GM19240 (cell line): ENCODE measurements around the gene HSD17B10.
"Not testable (repeated sequence)": the region's sequence is repeated elsewhere in the genome, so short reads cannot be mapped to it uniquely, and the experiment has no call there.

Source experiments
- DNase-seq: peaks from one replicate; pipeline ENCODE4 v3.0.0; 2011; ENCODE audit warnings: low spot score; ENCODE audit not compliant: insufficient read length

HSD17B10 gene

DNA sequence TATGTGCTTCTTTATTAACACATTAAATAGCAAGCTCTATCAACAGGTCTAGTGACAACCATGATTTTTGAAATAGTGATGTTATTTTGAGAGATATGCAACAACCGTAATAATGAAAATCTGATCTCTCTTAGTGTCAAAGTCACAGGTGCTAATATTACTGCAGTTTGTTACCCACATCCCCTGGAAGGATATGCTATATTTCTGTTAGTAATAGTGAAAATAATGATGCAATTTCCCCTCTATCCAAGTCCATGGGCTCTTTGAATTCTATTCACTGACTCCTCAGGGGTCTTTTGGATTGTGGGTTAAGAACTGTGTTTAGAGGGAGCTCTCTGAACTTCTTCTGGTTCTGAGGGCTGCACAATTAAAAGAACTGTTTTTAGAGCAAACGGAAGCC lies 3.0 kb upstream of the HSD17B10 start:
- no peak for DNase-seq

- peak; percentile 80 for DNase-seq
Measured at GRCh38 chrX:53435997-53436396, 1.8 kb upstream of the HSD17B10 start.

- no peak for DNase-seq
Measured at GRCh38 chrX:53430231-53430630, 3.9 kb downstream of the HSD17B10 start.

DNA sequence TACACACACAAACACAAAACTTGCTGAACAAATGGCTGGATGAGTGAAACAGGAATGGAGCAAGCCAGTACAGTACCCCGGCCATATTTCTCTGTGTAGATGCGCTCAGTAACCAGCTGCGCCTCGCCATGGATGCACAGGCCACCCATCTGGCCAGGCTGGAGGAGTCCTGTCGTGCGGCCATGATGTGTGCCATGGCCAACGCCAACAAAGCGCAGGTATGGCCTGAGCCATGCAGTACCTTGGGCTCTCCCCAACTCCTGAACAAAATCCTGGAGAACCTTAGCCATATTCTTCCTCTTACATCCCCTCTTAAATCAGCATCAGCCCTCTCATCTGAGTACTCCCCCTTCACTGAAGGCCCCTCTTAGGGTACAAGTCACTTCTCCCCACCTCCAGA lies 4.4 kb downstream of the HSD17B10 start:
- DNase-seq: no peak

GRCh38 chrX:53422861-53423306 lies 11.3 kb downstream of the HSD17B10 start, which contains the start of gene RIBC1:
Gene RIBC1 (plus strand): TSS chrX:53422873. CDS start chrX:53426277, 3,404 bp downstream.
- DNase-seq: no peak

DNA sequence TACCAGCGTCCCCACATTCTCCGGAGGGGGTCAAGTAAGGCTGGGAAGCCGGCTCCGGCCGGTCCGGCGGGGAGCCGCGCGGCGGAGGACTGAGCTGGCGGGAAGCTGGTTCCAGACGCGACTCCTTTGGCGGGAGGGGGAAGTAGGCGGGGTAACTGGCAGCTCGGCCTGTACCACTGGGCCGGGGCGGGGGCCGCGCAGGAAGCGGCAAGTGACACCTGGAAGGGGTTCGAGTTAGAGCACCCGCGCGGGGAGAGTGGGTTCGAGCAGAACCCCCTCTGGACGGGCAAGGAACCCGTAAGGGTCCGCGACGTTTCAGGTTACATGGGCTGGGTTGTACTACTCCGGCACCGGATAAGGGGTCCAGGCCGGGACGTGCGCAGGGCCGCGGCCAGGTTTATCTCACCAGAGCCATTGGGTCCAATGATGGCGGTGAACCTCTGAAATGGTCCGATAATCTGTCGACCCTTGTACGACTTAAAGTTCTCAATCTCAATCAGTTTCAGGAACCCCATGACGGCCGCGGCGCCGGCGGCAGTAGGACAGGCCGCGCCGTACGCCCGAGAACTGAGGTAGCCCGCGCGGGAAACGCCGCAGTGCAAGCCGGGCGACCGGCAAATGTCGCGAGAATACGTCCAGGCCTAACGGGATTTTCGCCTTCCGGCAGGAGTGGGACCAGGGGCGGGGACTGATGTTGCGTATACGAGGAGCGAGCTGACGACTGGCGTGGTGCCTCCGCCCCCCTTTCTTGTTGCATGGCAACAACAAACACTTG lies 11.9 kb downstream of the HSD17B10 start, which contains the start of gene SMC1A:
TSS of gene SMC1A (minus strand) at position 569 of the 775 bp plus-strand sequence. CDS start at position 515, 54 bp downstream.
- DNase-seq: peak; percentile 96

DNA sequence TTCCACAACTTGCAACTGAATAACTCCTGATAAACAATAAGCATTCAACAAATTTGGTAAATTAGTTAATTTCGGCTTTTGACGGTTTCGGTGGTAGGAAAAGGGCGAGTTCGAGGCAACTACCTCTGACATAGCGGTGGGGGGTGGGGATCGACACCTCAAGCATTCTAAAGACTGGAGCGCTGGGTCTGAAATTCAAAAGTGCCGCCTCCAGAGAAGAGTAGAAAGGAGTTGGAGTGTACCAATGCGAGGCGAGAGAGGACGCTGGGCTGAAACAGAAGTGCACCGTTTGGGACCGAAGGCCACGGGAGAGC lies 12.4 kb downstream of the HSD17B10 start:
- DNase-seq: peak; percentile 58

DNA sequence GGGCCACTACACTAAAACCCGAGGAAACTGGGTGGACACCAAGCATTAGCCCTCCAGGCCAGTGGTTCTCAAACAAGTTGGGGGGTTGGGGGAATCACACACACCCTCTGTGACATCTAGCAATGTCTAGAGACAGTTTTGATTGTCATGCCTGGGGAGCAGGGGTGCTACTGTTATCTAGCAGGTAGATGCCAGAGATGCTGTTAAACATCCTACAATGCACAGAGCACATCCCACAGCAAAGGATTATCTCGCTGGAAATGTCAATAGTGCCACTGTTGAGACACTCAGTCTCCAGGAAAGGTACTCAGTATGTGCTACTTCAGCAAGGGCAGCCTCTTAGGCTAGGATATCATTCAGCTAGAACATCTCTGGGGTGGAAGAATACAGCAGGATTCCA lies 13.0 kb downstream of the HSD17B10 start:
- DNase-seq: no peak

DNA sequence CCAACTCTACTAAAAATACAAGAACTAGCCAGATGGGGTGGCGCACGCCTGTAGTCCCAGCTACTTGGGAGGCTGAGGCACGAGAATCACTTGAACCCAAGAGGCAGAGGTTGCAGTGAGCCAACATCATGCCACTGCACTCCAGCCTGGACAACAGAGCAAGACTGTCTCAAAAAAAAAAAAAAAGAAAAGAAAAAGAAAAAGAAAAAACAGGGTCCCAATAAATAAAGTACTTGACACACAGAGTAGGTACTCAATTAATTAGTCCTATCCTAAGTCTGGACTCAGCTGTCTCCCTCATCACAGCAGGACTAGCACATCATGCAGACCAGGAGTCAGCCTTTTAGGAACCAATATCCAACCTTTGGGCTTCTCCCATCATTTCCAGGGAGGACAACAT lies 13.8 kb downstream of the HSD17B10 start:
- not testable (repeated sequence) for DNase-seq

GRCh38 chrX:53412446-53412845 lies 21.7 kb downstream of the HSD17B10 start:
- DNase-seq: no peak

- no peak for DNase-seq
Measured at GRCh38 chrX:53403535-53403934, 30.6 kb downstream of the HSD17B10 start.

DNA sequence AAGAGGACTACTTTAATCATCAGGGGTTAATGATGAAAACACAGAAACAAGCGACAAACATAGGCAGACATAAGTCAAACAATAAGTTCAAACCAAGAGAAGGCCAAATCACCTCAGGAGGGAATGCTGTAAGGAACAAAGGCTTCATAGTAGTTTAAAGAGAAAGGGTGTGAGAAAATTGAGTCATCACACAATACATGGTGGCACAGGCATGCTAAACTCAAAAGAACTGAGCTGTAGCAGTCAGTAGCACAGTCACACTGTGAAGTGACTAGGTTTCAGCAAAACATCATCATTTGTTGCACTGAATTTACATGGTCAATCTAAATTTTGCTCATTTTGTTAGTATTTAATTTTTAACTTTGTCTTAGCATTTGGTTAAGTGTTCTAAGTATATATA lies 36.0 kb downstream of the HSD17B10 start:
- DNase-seq: no peak

DNA sequence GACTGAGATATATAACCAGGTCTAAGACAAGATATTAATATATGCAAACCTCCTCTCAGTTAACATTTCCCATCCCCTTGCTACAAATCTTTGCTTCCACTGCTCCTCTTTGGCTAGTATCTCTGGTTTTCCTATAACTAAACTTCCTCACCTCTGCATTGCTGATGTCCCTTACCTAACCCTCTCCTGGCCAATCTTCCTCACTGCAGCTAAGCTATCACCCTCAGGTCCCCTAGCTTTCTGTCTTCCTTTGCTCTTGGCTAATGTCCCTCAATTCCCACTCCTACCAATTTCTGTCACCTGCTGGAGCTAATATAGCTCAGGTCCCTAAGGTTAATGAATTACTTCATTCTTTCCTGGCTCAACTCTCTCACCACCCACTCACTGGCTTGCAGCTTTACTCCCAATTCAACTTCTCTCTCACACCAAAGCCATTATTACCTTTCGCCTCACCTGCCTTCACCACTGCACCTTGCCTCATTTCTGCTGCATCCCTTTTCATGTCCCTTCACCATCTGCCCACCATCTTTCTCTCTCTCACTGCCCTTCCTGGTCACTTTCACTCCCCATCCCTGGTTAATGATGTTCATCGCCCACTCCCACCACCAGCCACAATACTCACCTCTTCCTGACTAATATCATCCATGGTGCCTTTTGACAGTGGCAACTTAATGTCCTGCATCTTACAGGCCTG lies 38.4 kb downstream of the HSD17B10 start:
- no peak for DNase-seq

- no peak for DNase-seq
Measured at GRCh38 chrX:53383376-53384076, 50.6 kb downstream of the HSD17B10 start.
